Measurements from ENCODE around the gene RFFL.

DNA sequence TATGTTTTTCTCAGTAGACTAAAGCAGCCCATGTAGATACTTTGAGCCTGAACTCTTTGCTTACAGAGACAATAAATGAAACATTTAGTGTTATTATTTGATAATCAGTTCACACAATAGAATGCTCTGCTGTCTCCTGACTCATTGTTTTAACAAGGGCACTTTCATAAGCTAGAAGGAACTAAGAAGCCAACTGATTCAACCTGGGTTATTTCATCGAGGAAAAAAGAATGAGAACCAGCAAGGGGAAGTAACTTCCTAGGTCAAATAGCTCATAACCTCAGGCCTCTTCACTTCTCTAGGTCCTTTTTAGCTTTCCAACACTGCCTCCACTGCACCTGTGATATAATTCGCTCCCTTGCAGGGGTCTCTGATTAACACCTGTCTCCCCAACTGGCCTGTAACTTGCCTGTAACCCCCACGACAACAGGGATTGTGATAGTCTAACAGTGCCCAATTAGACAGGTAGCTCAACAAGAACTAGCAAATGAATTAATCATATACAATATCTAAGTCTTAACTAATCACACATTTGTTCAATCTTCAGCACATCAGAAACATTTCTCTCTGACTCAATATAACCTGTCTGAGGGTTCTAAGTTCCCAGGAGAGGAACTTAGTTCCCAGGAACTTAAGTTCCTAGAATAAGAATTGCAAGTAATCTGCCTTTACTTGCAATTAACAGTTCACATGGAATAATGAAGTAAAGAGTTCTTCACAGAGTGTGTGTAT lies 34.8 kb downstream of the RFFL start:
- TF ChIP-seq, protein P1, sequence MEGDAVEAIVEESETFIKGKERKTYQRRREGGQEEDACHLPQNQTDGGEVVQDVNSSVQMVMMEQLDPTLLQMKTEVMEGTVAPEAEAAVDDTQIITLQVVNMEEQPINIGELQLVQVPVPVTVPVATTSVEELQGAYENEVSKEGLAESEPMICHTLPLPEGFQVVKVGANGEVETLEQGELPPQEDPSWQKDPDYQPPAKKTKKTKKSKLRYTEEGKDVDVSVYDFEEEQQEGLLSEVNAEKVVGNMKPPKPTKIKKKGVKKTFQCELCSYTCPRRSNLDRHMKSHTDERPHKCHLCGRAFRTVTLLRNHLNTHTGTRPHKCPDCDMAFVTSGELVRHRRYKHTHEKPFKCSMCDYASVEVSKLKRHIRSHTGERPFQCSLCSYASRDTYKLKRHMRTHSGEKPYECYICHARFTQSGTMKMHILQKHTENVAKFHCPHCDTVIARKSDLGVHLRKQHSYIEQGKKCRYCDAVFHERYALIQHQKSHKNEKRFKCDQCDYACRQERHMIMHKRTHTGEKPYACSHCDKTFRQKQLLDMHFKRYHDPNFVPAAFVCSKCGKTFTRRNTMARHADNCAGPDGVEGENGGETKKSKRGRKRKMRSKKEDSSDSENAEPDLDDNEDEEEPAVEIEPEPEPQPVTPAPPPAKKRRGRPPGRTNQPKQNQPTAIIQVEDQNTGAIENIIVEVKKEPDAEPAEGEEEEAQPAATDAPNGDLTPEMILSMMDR (IDR thresholded peaks at IDR 0.05; ENCODE audit: low read length) = no peak
- TF ChIP-seq EZH2 (IDR thresholded peaks at IDR 0.05; ENCODE audit: borderline replicate concordance, low read length) = no peak
